Hematopoietic multipotent progenitor cell treated with erythropoietin and hydrocortisone succinate and interleukin-3 and kit ligand, for 4 days (in vitro differentiated cells): ENCODE data around the gene IFI6.

ENCODE experiments used
- DNase-seq: peaks from one replicate; pipeline ENCODE4 v3.0.0-alpha.2; 2015

IFI6 gene

DNA sequence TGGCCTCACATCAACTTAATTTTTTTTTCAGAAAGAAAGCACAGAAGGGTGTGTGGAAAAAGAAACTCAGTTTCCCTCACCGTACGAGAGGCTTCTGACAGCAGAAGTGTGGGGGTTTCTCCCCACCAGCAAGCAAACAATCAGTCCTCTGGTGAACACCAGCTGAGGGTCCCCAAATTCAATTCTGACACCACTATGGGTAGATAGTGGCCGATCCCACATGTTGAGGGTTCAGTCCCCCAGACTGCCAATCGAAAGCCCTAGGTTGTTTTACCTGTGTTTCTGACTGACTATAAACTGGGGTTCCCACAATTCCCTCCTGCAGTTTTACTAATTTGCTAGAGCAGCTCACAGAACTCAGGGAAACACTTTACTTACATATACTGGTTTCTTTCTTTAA is 2.1 kb downstream of the IFI6 start:
- no peak for DNase-seq

- peak; percentile 78 for DNase-seq
Observed at GRCh38 chr1:27668808-27669723, 2.9 kb downstream of the IFI6 start.

GRCh38 chr1:27668121-27668807 is 3.7 kb downstream of the IFI6 start:
- DNase-seq = no peak

DNA sequence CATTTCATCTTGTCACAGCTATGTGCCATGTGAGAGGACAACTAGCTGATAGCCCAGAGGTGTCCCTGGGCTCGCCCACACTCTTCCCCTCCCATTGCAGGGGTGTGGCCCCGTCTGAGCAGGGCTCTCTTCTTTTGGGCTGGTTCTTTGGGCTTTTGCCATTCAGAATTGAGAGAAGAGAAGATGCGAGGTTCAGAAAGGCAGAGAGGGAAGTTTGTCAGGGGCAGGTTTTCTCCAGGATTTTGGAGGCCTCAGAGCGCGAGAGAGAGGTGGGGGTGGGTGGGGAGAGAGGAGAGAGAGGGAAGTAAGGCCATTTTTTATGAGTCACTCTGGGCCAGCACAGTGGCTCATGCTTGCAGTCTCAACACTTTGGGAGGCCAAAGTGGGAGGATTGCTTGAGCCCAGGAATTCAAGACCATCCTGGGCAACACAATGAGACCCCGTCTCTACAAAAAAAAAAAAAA is 5.2 kb downstream of the IFI6 start:
- DNase-seq = no peak

GRCh38 chr1:27666294-27666693 is 5.7 kb downstream of the IFI6 start:
- DNase-seq = no peak

- DNase-seq = no peak
Observed at GRCh38 chr1:27665016-27665651, 6.9 kb downstream of the IFI6 start.

GRCh38 chr1:27664291-27664690 is 7.7 kb downstream of the IFI6 start:
- DNase-seq = no peak

GRCh38 chr1:27662707-27663393 is 9.1 kb downstream of the IFI6 start:
- peak; percentile 94 for DNase-seq

GRCh38 chr1:27662261-27662660 is 9.7 kb downstream of the IFI6 start:
- DNase-seq = no peak

DNA sequence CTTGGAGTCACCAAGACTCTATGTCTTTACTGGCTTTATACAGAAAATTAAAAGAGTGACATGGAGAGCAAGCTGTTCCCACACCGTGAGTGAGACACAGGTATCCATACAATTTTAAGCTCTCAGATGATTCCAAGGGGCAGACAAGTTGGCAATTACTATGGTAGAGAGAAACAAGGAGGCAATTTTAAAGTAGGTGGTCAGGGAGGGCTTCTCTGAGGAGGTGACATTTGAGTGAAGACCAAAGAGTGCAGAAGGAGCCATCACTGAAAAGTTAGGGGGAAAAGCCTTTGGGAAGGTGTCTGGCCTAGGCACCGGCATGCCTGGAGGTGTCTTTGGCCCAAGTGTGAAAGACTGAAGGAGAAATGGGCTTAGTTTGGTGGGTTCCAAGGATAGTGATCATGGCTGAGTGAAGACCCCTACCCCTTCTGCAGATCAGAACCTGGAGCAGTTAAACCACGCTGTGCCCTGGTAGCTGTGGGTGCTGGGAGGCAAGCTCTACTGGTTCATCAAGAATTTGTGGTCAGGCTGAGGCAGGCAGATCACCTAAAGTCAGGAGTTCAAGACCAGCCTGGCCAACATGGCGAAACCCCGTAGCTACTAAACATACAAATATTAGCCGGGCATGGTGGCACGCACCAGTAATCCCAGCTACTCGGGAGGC is 10.4 kb downstream of the IFI6 start:
- no peak for DNase-seq

- DNase-seq = no peak
Observed at GRCh38 chr1:27660300-27660835, 11.6 kb downstream of the IFI6 start.

DNA sequence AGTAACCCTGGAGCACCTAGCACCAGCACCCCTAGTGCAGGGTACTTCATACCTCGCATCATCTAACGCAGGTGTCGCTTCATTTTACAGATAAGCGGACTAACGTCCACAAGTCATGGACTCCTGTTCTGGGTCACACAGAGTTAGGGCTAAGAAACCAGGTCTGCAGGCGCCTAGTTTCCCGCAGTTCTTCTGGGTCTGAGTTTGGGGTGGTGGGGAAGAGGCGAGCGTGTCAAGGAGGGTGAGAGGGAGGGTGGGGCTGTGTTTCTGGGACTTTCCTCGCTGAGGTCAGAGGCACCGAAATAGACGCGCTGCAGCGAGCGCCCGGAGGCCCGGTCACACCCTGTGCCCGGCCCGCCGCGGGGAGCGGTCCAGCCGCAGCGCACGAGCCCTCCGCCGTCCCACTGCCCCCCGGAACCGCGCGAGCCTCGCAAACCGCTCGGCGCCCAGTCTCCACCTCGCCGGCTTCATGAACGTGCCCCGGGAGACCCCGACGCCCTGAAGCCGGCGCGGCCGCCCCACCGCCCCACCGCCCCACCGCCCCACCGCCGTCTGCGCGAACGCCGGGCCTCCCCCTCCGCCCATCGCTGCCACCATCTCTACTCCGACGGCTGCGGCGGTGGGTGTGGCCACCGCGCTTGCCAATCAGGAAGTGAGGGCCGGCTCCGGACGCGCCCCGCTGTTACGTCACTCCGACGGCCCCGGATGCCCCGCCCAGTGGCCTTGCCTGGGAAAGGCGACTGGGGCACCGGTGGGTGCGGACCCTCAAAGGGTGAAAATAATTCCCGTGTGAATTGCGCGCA is 12.3 kb downstream of the IFI6 start:
- DNase-seq = peak; percentile 95

DNA sequence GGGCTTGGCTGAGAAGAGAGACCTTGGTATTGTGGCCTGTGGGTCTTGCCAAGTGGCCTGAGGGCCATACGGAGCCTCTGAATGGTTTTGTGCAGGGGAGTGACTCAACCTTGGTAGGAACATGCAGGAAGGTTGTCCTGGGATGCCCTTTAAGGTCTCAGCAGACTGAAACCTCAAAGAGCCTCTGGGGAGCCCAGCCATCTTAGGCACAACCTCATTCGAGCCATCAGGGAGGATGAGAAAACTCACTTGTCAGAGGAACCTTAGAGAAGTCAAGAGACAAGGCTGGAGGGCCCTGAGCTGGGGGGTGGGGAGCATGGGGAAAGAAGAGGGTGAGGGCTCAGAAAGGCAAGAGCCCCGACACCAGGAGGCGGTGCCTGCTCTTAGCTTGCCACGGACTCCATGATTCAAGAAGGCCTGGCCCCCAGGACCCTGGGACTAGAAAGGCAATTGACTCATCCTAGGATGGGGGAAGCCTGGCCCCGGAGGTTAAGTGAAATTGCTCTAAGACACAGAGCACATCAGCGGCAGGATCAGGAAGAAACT is 13.0 kb downstream of the IFI6 start:
- peak; percentile 30 for DNase-seq

DNA sequence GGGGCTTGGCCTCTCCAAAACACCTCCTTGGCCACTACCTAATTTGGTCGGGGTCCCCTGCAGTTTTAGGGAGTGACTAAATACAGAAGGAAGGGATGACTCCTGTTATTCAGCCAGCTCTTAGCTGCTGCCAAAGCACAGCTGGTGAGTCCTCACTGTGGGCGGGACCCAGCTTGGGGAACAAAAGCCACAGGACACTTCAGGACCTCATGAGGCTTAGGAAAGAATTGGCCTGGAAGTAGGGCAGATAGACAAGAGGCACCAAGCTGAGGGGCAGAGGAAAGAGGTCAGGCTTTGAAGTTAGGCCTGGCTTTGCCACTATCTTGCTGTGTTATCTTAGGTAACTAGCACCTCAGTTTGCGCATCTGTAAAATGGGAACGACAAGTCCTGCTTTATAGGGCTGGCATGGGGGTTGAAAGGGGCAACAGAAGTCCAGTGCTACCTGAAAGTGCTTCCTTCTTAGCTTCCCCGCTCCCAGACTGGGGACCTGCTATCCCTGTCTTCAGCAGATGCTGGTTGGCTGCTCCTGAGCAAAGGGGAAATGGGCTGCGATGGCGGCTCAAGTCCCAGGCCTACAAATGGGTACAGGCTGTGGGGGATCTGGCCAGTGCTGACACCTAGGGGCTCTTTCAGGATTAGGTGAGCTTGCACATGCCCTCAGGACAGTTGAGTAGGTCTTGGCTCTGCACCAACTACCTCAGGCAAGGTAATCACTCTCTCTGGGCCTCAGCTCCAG is 15.7 kb downstream of the IFI6 start:
- DNase-seq = peak; percentile 58

DNA sequence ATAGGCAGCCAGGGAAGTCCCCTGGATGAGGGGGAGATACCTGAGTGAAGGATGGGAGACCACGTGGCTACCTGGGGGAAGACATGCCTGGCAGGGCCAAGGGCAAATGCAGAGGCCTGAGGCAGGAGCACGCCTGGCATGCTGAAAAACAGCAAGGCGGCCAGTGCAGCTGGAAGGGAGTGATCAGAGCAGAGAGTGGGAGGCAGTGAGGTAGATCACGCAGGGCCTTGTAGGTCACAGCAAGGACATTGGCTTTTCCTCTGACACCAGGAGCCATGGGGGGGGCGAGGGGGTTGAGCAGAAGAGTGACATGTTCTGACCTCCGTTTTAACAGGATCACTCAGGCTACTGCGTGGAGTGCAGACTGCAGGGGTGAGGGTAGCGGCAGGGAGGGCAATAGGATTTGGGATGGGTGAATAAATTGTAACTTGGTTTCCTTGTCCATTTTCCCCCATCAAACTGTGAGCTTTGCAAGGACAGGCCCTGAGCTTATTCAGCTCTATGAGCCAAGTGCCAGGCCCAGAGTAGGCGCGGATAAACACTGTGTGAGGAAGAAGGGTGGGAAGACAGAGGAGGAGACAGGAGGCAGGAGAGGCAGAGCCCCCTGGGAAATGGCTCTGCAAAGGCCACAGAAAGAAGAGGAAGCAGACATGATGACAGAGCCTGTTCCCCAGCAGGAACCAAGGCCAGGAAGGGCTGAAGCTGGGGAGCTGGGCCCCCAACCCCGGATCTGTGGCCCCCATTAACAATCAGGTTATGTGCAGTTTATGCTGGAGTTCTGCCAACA is 16.6 kb downstream of the IFI6 start:
- DNase-seq = no peak

DNA sequence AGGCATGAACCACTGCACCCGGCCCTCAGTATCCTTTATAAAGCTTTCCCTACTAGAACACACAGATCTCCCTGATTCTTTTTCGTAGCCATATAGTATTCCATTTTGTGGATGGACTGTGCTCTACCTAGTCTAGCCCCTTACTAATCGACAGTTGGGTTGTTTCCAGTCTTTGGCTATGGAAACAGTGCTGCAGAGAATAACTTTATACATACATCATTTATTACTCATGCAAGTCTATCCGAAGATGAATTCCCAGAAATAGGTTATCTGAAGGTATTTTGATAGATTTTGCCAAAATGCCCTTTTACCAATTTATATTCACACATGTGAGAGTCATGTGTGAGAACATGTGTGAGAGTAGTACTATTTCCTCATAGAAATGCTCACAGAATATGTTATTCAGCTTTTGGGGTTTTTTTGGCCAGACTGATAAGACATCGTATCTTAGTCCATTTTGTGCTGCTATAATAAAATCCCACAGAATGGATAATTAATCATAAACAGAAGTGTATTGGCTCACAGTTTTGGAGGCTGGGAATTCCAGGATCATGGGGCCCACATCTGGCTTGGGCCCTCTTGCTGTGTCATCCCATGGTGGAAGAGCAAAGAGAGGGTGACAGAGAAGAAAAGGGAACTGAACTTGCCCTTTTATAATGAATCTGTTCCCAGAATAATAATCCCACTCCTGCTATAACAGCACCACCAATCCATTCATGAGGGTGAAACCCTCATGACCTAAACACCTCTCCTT is 19.7 kb downstream of the IFI6 start:
- no peak for DNase-seq

- no peak for DNase-seq
Observed at GRCh38 chr1:27650539-27651175, 21.3 kb downstream of the IFI6 start.

DNA sequence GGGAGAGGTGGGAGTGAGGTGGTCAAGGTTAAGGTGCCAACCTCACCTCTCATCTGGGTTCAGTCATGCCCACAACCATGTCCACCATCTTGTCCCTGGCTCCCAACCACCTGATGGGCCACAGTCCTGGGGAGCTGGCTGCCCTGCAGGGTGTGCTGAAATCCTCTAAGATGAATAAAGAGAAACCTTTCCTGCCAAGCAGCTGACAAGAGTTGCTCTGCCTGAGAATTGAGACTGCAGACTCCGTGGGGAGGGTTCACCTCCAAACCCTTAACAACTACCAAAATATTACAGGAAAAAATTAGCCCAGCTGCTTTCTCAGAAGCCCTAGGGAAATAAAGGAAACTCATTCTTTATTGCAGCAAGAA is 21.8 kb downstream of the IFI6 start:
- DNase-seq = no peak
